HepG2 (cell line): ENCODE data around the gene ABHD4. TPM values are rescaled to one million over a fixed set of nuclear protein-coding genes. Genes with fewer than 3 reads are reported as not detected.

Experiments used
- FOSL2 ChIP-seq: sonication (generic); formaldehyde crosslinking; IDR thresholded peaks from 2 replicates; pipeline ENCODE4 v1.4.0; 2020; ENCODE audit warnings: missing genetic modification reagents
- HES4 ChIP-seq: sonication (generic); formaldehyde crosslinking; IDR thresholded peaks from 2 replicates; pipeline ENCODE4 v1.9.0; 2021; ENCODE audit warnings: mild to moderate bottlenecking, missing genetic modification reagents, borderline replicate concordance
- PTBP1 ChIP-seq: fragments of 200-400 bp; formaldehyde crosslinking; IDR thresholded peaks from 2 replicates; pipeline ENCODE4 v1.6.1; 2018; ENCODE audit warnings: low read length, low read depth; ENCODE audit not compliant: poor library complexity, severe bottlenecking
- SMAD9 ChIP-seq: sonication (generic); formaldehyde crosslinking; IDR thresholded peaks from 2 replicates; pipeline ENCODE4 v1.5.1; 2020; ENCODE audit warnings: mild to moderate bottlenecking, missing genetic modification reagents
- SNRNP70 ChIP-seq: fragments of 200-400 bp; formaldehyde crosslinking; IDR thresholded peaks from 2 replicates; pipeline ENCODE4 v1.6.1; 2017; ENCODE audit warnings: mild to moderate bottlenecking, low read depth, low read length, moderate library complexity
- ZBTB20 ChIP-seq: sonication (generic); formaldehyde crosslinking; IDR thresholded peaks from 2 replicates; pipeline ENCODE4 v1.8.1; 2023; ENCODE audit warnings: missing genetic modification reagents, low read depth, mild to moderate bottlenecking, borderline replicate concordance
- ZNF615 ChIP-seq: sonication (generic); formaldehyde crosslinking; IDR thresholded peaks from 2 replicates; pipeline ENCODE4 v1.5.0; 2020; ENCODE audit warnings: mild to moderate bottlenecking, missing genetic modification reagents, borderline replicate concordance
- polyA plus RNA-seq, 8 experiments: library from polyadenylated mRNA; depleted of rRNA in 3 of 8; stranded (reverse) in 7 of 8; unstranded in 1 of 8; fragments of >200 nt; fragmentation: Illumina TruSeq in 4 of 8; extraction: Trizol in 4 of 8; gene quantifications; 2 replicates each; pipeline versions ENCODE4 v1.2.1 to v1.2.3, GENCODE V29; 2011 to 2016; ENCODE audit warnings: low read depth in 4 of 8, missing spikeins in 1 of 8, mixed read lengths in 1 of 8; ENCODE audit not compliant: insufficient read depth in 1 of 8
- total RNA-seq, 5 experiments: library from RNA; depleted of rRNA; stranded (reverse); fragments of >200 nt; fragmentation: Illumina TruSeq; extraction: Trizol; gene quantifications; 2 replicates each; pipeline ENCODE4 v1.2.3, GENCODE V29; 2016; ENCODE audit warnings: low read depth in 1 of 5
- TF ChIP-seq, protein P1 (sequence below): IDR thresholded peaks from 2 replicates; pipeline ENCODE4 v1.6.1; 2016; ENCODE audit warnings: missing genetic modification reagents, missing compliant biosample characterization
- TF ChIP-seq, protein P2 (sequence below): fragments of 450-650 bp; IDR thresholded peaks from 2 replicates; pipeline ENCODE4 v1.6.1; 2016
- TF ChIP-seq, protein P3 (sequence below): sonication (generic); formaldehyde crosslinking; IDR thresholded peaks from 2 replicates; pipeline ENCODE4 v1.4.0; 2020; ENCODE audit warnings: low read depth, missing genetic modification reagents
- TF ChIP-seq, protein P4 (sequence below): sonication (generic); formaldehyde crosslinking; IDR thresholded peaks from one replicate; pipeline ENCODE4 v1.5.1; 2020; ENCODE audit warnings: mild to moderate bottlenecking, missing genetic modification reagents; ENCODE audit errors: not compliant biosample characterization

ABHD4 gene
- total and polyA plus RNA-seq, 2 of the 13 experiments (the other 11 are each of a cell fraction or from before 2014, with no cell fraction given) = 16.1 to 47.5 TPM

DNA sequence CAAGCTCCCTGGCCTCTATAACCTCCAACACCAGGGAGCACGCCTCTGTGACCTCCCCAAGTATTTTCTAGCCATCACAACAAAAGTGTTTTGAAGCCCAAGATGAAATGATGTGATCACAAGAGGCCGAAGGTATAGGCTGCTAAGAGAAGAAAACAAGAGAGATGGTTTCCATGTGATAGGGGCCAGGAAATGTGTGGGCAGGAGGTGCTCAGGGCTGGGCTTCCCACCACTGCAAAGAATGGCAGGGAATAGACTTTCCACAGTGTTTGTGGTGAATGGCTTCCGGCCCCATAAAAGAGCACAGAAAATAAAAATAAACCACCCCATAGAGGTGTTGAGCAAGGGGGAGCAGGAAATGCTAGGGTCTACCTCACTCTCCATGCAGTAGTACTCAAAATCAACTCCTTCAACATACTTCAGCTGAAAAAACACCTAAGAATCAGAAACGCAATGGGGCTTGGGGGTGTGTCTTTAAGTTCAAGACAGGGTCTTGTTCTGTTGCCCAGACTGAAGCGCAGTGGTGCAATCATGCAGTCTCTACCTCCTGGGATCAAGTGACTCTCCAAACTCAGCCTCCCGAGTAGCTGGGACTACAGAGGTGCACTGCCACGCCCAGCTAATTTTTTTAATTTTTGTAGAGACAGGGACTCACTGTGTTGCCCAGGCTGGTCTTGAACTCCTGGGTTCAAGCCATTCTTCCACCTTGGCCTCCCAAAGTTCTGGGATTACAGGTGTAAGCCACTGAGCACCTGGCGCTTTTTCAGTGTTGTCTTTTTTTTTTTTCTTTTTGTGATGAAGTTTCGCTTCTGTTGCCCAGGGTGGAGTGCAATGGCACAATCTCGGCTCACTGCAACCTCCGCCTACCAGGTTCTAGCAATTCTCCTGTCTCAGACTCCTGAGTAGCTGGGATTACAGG, 36.2 kb upstream of the ABHD4 start (continued):
- TF ChIP-seq, protein P1, sequence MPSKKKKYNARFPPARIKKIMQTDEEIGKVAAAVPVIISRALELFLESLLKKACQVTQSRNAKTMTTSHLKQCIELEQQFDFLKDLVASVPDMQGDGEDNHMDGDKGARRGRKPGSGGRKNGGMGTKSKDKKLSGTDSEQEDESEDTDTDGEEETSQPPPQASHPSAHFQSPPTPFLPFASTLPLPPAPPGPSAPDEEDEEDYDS (CRISPR knock-in tag) = no peak; the same call in 1 of the 2 replicates
- TF ChIP-seq HES4 (CRISPR knock-in tag) (peak; percentile 45; the same call in 1 of the 2 replicates), FOSL2 (no peak), ZBTB20 (CRISPR knock-in tag) (no peak), ZNF615 (CRISPR knock-in tag) (0 out of 2 replicates have a peak, but pooled peaks have one; percentile 22), SNRNP70 (no peak), PTBP1 (no peak), SMAD9 (CRISPR knock-in tag) (no peak)
- TF ChIP-seq, protein P2, sequence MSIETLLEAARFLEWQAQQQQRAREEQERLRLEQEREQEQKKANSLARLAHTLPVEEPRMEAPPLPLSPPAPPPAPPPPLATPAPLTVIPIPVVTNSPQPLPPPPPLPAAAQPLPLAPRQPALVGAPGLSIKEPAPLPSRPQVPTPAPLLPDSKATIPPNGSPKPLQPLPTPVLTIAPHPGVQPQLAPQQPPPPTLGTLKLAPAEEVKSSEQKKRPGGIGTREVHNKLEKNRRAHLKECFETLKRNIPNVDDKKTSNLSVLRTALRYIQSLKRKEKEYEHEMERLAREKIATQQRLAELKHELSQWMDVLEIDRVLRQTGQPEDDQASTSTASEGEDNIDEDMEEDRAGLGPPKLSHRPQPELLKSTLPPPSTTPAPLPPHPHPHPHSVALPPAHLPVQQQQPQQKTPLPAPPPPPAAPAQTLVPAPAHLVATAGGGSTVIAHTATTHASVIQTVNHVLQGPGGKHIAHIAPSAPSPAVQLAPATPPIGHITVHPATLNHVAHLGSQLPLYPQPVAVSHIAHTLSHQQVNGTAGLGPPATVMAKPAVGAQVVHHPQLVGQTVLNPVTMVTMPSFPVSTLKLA = no peak
- TF ChIP-seq, protein P3, sequence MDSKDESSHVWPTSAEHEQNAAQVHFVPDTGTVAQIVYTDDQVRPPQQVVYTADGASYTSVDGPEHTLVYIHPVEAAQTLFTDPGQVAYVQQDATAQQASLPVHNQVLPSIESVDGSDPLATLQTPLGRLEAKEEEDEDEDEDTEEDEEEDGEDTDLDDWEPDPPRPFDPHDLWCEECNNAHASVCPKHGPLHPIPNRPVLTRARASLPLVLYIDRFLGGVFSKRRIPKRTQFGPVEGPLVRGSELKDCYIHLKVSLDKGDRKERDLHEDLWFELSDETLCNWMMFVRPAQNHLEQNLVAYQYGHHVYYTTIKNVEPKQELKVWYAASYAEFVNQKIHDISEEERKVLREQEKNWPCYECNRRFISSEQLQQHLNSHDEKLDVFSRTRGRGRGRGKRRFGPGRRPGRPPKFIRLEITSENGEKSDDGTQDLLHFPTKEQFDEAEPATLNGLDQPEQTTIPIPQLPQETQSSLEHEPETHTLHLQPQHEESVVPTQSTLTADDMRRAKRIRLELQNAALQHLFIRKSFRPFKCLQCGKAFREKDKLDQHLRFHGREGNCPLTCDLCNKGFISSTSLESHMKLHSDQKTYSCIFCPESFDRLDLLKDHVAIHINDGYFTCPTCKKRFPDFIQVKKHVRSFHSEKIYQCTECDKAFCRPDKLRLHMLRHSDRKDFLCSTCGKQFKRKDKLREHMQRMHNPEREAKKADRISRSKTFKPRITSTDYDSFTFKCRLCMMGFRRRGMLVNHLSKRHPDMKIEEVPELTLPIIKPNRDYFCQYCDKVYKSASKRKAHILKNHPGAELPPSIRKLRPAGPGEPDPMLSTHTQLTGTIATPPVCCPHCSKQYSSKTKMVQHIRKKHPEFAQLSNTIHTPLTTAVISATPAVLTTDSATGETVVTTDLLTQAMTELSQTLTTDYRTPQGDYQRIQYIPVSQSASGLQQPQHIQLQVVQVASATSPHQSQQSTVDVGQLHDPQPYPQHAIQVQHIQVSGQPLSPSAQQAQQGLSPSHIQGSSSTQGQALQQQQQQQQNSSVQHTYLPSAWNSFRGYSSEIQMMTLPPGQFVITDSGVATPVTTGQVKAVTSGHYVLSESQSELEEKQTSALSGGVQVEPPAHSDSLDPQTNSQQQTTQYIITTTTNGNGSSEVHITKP (CRISPR knock-in tag) = no peak
- TF ChIP-seq, protein P4, sequence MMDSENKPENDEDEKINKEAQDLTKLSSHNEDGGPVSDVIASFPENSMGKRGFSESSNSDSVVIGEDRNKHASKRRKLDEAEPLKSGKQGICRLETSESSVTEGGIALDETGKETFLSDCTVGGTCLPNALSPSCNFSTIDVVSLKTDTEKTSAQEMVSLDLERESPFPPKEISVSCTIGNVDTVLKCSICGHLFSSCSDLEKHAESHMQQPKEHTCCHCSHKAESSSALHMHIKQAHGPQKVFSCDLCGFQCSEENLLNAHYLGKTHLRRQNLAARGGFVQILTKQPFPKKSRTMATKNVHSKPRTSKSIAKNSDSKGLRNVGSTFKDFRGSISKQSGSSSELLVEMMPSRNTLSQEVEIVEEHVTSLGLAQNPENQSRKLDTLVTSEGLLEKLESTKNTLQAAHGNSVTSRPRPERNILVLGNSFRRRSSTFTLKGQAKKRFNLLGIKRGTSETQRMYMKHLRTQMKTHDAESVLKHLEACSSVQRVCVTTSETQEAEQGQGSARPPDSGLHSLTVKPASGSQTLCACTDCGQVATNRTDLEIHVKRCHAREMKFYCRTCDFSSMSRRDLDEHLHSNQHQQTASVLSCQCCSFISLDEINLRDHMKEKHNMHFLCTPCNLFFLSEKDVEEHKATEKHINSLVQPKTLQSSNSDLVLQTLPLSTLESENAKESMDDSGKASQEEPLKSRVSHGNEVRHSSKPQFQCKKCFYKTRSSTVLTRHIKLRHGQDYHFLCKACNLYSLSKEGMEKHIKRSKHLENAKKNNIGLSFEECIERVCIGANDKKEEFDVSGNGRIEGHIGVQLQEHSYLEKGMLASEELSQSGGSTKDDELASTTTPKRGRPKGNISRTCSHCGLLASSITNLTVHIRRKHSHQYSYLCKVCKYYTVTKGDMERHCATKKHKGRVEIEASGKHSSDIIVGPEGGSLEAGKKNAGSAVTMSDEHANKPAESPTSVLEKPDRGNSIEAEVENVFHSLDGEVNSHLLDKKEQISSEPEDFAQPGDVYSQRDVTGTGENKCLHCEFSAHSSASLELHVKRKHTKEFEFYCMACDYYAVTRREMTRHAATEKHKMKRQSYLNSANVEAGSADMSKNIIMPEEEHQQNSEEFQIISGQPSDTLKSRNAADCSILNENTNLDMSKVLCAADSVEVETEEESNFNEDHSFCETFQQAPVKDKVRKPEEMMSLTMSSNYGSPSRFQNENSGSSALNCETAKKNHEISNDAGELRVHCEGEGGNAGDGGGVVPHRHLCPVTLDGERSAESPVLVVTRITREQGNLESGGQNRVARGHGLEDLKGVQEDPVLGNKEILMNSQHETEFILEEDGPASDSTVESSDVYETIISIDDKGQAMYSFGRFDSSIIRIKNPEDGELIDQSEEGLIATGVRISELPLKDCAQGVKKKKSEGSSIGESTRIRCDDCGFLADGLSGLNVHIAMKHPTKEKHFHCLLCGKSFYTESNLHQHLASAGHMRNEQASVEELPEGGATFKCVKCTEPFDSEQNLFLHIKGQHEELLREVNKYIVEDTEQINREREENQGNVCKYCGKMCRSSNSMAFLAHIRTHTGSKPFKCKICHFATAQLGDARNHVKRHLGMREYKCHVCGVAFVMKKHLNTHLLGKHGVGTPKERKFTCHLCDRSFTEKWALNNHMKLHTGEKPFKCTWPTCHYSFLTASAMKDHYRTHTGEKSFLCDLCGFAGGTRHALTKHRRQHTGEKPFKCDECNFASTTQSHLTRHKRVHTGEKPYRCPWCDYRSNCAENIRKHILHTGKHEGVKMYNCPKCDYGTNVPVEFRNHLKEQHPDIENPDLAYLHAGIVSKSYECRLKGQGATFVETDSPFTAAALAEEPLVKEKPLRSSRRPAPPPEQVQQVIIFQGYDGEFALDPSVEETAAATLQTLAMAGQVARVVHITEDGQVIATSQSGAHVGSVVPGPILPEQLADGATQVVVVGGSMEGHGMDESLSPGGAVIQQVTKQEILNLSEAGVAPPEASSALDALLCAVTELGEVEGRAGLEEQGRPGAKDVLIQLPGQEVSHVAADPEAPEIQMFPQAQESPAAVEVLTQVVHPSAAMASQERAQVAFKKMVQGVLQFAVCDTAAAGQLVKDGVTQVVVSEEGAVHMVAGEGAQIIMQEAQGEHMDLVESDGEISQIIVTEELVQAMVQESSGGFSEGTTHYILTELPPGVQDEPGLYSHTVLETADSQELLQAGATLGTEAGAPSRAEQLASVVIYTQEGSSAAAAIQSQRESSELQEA (CRISPR knock-in tag) = no peak
